ENCODE results near the gene PRKCH. TPM values are rescaled to one million over a fixed set of nuclear protein-coding genes. Genes with fewer than 3 reads are reported as not detected.

PRKCH gene
- total RNA-seq, 2 experiments from 2014 or later = 149 to 158 TPM

DNA sequence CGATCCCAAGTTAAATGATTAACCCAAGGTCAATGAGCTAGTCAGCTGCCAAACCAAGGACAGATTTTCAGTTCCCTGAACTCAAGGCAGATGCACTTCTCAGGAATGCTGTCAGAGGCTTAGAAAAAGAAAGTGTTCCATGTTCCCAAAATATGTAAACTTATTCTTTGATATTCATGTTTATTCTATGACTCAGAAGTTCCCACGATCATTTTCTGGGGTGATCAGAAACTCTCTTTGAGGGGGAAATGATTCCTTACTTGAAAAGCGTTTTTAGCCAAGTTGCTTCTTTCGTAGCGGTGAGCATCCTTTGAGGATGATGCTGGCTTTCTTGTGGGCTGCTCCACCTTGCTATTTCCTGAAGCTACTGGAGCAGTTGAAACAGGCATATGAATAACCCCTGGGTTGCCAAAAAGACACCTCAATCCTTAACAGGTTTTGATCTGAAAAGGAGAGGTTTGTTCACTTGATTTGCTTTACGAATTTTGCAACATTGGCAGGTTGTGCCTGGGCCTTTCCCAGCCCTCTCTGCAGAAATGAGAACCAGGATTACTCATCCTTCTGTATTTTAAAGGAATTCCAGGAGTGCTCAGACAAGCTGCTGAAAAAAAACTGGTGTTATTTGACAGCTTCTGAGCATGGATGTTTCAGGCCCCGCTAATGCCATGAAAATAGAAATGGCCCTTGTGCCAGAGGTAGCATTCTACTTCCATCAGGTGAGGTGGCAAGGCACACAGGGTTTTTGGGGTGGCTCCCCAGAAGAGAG, 252.6 kb downstream of the PRKCH start:
- H3K27me3 Mint-ChIP-seq (ENCODE audit: low read depth) = no peaks in the 10 kb centered on the region
- H3K9me3 Mint-ChIP-seq = no peaks in the 10 kb centered on the region
- peaks cover 78% of the 10 kb centered on the region for H3K4me1 Mint-ChIP-seq (ENCODE audit: low read depth)
- H3K4me3 Mint-ChIP-seq = no peak overlapping the region
- intact Hi-C loops (cut with micrococcal nuclease) = loop anchor here (1.0 to 5.0 kb wide), 3 partner anchors 20 to 232 kb away; no protein-coding TSS in a partner anchor
- CTCF ChIA-PET = interaction anchor here (1.0 to 1.6 kb wide), 4 partner anchors 12 to 264 kb away, joined by 3 read pairs; no protein-coding TSS in a partner anchor
- H3K36me3 Mint-ChIP-seq (ENCODE audit: low read depth) = no peaks in the 10 kb centered on the region
- H3K27ac Mint-ChIP-seq = peak overlapping the region; percentile 74
- DNase-seq = peak; percentile 65

- no peaks in the 10 kb centered on the region for H3K36me3 Mint-ChIP-seq (ENCODE audit: low read depth)
Measured at GRCh38 chr14:61574514-61574807, 253.1 kb downstream of the PRKCH start.

DNA sequence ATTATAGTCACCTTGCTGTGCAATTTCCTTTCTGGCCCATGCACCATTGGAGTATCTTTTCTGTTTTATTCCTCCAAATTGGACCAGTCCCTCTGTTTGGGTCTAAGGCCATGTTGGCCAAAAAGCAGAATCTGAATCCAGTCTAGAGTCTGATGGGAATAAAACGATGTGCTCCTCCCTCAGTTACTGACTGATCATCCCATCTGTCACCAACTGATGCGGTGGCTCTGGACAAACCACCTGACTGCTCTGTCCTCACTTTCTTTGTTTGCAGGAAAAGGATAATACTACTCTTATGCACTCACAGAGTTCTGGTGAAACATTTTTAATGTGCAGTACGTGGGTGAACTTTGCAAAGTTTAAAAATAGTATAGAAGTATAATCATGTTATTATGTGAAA, 253.7 kb downstream of the PRKCH start:
- CTCF ChIA-PET = interaction anchor here (1.0 kb wide), 1 partner anchor 24 kb away, joined by 3 read pairs; no protein-coding TSS in a partner anchor
- H3K36me3 Mint-ChIP-seq (ENCODE audit: low read depth) = no peaks in the 10 kb centered on the region
- H3K27ac Mint-ChIP-seq = no peak overlapping the region
- no peaks in the 10 kb centered on the region for H3K9me3 Mint-ChIP-seq
- H3K4me1 Mint-ChIP-seq (ENCODE audit: low read depth) = peaks cover 73% of the 10 kb centered on the region
- DNase-seq = no peak
- intact Hi-C loops (cut with micrococcal nuclease) = no loop called here
- H3K4me3 Mint-ChIP-seq = no peak overlapping the region
- no peaks in the 10 kb centered on the region for H3K27me3 Mint-ChIP-seq (ENCODE audit: low read depth)

More at GRCh38 chr14:61574514-61574807, 253.1 kb downstream of the PRKCH start:
- no peak overlapping the region for H3K4me3 Mint-ChIP-seq
- DNase-seq = no peak
- intact Hi-C loops (cut with micrococcal nuclease) = loop anchor here (1.0 to 5.0 kb wide), 3 partner anchors 20 to 232 kb away; no protein-coding TSS in a partner anchor
- no peaks in the 10 kb centered on the region for H3K27me3 Mint-ChIP-seq (ENCODE audit: low read depth)
- peak overlapping the region; percentile 74 for H3K27ac Mint-ChIP-seq
- peaks cover 76% of the 10 kb centered on the region for H3K4me1 Mint-ChIP-seq (ENCODE audit: low read depth)
- H3K9me3 Mint-ChIP-seq = no peaks in the 10 kb centered on the region
- CTCF ChIA-PET = interaction anchor here (1.0 to 1.6 kb wide), 3 partner anchors 12 to 263 kb away, joined by 3 read pairs; no protein-coding TSS in a partner anchor

GRCh38 chr14:61575551-61576150, 254.3 kb downstream of the PRKCH start:
- Mint-ChIP-seq H3K27me3 (ENCODE audit: low read depth) (no peaks in the 10 kb centered on the region), H3K9me3 (no peaks in the 10 kb centered on the region), H3K4me1 (ENCODE audit: low read depth) (peaks cover 68% of the 10 kb centered on the region), H3K4me3 (no peak overlapping the region), H3K27ac (no peak overlapping the region), H3K36me3 (ENCODE audit: low read depth) (no peaks in the 10 kb centered on the region)
- CTCF ChIA-PET = interaction anchor here (0.6 kb wide), 1 partner anchor 113 kb away, joined by 4 read pairs; no protein-coding TSS in a partner anchor
- intact Hi-C loops (cut with micrococcal nuclease) = no loop called here
- no peak for DNase-seq

GRCh38 chr14:61577506-61577931, 256.1 kb downstream of the PRKCH start:
- Mint-ChIP-seq H3K36me3 (ENCODE audit: low read depth) (no peaks in the 10 kb centered on the region), H3K27ac (no peak overlapping the region), H3K4me1 (ENCODE audit: low read depth) (peaks cover 54% of the 10 kb centered on the region), H3K4me3 (no peak overlapping the region), H3K27me3 (ENCODE audit: low read depth) (no peaks in the 10 kb centered on the region), H3K9me3 (no peaks in the 10 kb centered on the region)
- CTCF ChIA-PET = no interaction called here
- DNase-seq = no peak
- intact Hi-C loops (cut with micrococcal nuclease) = no loop called here

GRCh38 chr14:61578745-61579144, 257.4 kb downstream of the PRKCH start:
- Mint-ChIP-seq H3K4me3 (peak overlapping the region; percentile 47), H3K36me3 (ENCODE audit: low read depth) (no peaks in the 10 kb centered on the region), H3K27me3 (ENCODE audit: low read depth) (no peaks in the 10 kb centered on the region), H3K27ac (peak overlapping the region; percentile 23), H3K9me3 (no peaks in the 10 kb centered on the region), H3K4me1 (ENCODE audit: low read depth) (peaks cover 46% of the 10 kb centered on the region)
- CTCF ChIA-PET = no interaction called here
- no peak for DNase-seq
- intact Hi-C loops (cut with micrococcal nuclease) = no loop called here

DNA sequence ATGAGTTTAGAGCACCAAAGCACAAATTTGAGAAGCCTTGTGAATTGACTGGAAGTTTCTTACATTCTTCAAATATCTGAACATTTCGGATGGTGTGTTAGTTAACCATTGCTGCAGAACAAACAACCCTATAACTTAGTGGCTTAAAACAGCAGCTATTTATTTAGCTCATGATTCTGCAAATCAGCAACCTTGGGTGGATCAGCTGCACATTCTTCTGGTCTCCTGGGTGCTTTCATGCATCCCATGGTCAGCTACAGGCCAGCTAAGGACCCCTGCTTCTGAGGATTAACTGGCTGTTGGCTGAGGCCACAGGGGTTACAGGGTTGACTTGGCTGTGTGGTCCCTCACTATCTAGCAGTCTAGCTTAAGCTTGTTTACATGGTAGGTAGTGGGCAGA, 260.0 kb downstream of the PRKCH start:
- no peak overlapping the region for H3K4me3 Mint-ChIP-seq
- CTCF ChIA-PET = no interaction called here
- H3K9me3 Mint-ChIP-seq = no peaks in the 10 kb centered on the region
- H3K27me3 Mint-ChIP-seq (ENCODE audit: low read depth) = no peaks in the 10 kb centered on the region
- H3K4me1 Mint-ChIP-seq (ENCODE audit: low read depth) = peaks cover 45% of the 10 kb centered on the region
- DNase-seq = no peak
- intact Hi-C loops (cut with micrococcal nuclease) = no loop called here
- no peak overlapping the region for H3K27ac Mint-ChIP-seq
- H3K36me3 Mint-ChIP-seq (ENCODE audit: low read depth) = no peaks in the 10 kb centered on the region

DNA sequence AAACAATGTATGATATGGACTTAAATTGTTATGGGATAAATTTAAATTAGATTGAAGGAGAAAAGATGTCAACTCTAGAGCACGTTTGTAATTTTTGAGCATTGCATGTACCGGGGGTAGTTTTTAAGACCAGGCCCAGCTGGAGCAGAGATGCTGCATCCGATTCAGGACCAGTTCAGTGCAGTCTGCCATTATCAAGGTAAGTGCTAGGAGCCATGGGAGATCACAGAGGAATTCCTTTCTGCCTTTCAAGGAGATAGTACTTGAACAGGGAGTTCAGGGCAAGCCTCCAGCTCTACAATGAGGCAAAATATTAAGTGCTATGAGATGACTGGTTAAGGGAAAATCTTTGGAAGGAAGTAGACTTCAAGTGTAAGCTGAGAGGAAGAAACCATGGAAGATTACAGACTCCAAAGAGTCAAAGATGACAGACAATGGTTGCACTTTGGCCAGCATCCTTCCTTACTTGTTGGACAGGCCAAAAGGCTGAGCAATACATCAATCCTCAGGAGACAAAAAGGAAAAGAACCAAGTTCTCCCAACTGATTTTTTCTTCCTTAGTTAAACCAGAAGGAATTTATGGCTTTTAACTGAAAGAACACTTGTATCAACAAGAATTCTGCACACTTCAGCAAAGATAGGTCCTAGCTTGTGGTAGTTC, 260.7 kb downstream of the PRKCH start:
- H3K4me1 Mint-ChIP-seq (ENCODE audit: low read depth) = peaks cover 43% of the 10 kb centered on the region
- H3K9me3 Mint-ChIP-seq = no peaks in the 10 kb centered on the region
- H3K27ac Mint-ChIP-seq = no peak overlapping the region
- no peak for DNase-seq
- H3K4me3 Mint-ChIP-seq = no peak overlapping the region
- intact Hi-C loops (cut with micrococcal nuclease) = no loop called here
- CTCF ChIA-PET = no interaction called here
- H3K27me3 Mint-ChIP-seq (ENCODE audit: low read depth) = no peaks in the 10 kb centered on the region
- H3K36me3 Mint-ChIP-seq (ENCODE audit: low read depth) = no peaks in the 10 kb centered on the region

DNA sequence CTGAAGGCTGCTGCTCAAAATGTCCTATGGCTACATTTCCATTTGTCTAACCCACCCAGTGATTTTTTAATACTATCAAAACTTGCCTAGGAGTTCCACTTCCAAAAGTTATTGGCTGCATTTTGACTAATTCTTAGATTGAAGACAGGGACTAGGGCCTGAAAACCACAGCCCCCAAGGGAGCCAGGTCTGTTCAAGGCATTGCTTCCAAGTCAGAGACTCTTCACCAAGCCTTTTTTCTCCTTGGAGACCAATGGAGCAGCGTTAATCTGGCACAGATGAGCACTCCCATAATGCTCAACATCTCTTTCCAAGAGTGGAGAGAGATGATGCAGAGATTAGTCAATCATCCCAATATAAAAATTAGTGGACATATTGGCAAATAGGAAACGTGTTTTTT, 261.4 kb downstream of the PRKCH start:
- intact Hi-C loops (cut with micrococcal nuclease) = no loop called here
- no peaks in the 10 kb centered on the region for H3K9me3 Mint-ChIP-seq
- CTCF ChIA-PET = no interaction called here
- H3K27me3 Mint-ChIP-seq (ENCODE audit: low read depth) = no peaks in the 10 kb centered on the region
- DNase-seq = no peak
- no peak overlapping the region for H3K27ac Mint-ChIP-seq
- H3K4me1 Mint-ChIP-seq (ENCODE audit: low read depth) = peaks cover 43% of the 10 kb centered on the region
- no peak overlapping the region for H3K4me3 Mint-ChIP-seq
- no peaks in the 10 kb centered on the region for H3K36me3 Mint-ChIP-seq (ENCODE audit: low read depth)

- H3K4me3 Mint-ChIP-seq = no peak overlapping the region
- no peaks in the 10 kb centered on the region for H3K36me3 Mint-ChIP-seq (ENCODE audit: low read depth)
- CTCF ChIA-PET = no interaction called here
- intact Hi-C loops (cut with micrococcal nuclease) = no loop called here
- no peak for DNase-seq
- peak overlapping the region; percentile 15 for H3K27ac Mint-ChIP-seq
- no peaks in the 10 kb centered on the region for H3K27me3 Mint-ChIP-seq (ENCODE audit: low read depth)
- H3K4me1 Mint-ChIP-seq (ENCODE audit: low read depth) = peaks cover 34% of the 10 kb centered on the region
- no peaks in the 10 kb centered on the region for H3K9me3 Mint-ChIP-seq
Measured at GRCh38 chr14:61584331-61584741, 263.0 kb downstream of the PRKCH start.

- Mint-ChIP-seq H3K4me1 (ENCODE audit: low read depth) (peaks cover 36% of the 10 kb centered on the region), H3K27ac (no peak overlapping the region), H3K27me3 (ENCODE audit: low read depth) (no peaks in the 10 kb centered on the region), H3K36me3 (ENCODE audit: low read depth) (no peaks in the 10 kb centered on the region), H3K9me3 (no peaks in the 10 kb centered on the region), H3K4me3 (no peak overlapping the region)
- intact Hi-C loops (cut with micrococcal nuclease) = no loop called here
- CTCF ChIA-PET = interaction anchor here (0.8 to 1.1 kb wide), 2 partner anchors 12 to 23 kb away, joined by 3 read pairs; no protein-coding TSS in a partner anchor
- DNase-seq = no peak
Measured at GRCh38 chr14:61585598-61586543, 264.5 kb downstream of the PRKCH start.

All from activated naive CD4-positive, alpha-beta T cell treated with anti-CD3 and anti-CD28 coated beads for 36 hours (primary cell).